DOHH2 (cell line): Measurements from ENCODE around the gene PALB2.

Source experiments
- CTCF ChIP-seq: fragments of 200-600 bp; sonication (generic); IDR thresholded peaks from one replicate; pipeline ENCODE4 v1.5.1; 2014; ENCODE audit warnings: antibody characterized with exemption, mild to moderate bottlenecking, low read depth, low read length; ENCODE audit not compliant: poor library complexity, severe bottlenecking
- EZH2phosphoT487 ChIP-seq: fragments of 200-600 bp; sonication (generic); IDR thresholded peaks from 2 replicates; pipeline ENCODE4 v1.6.1; 2017; ENCODE audit warnings: borderline replicate concordance, mild to moderate bottlenecking, antibody characterized with exemption, low read length, moderate library complexity, mixed read lengths

GRCh38 chr16:23609929-23610328 lies 31.2 kb downstream of the PALB2 start:
- TF ChIP-seq CTCF (no peak), EZH2phosphoT487 (no peak)
